Measurements from ENCODE around the gene XCL2. TPM values are rescaled to one million over a fixed set of nuclear protein-coding genes. Genes with fewer than 3 reads are reported as not detected.
A peak's percentile ranks its signal among the peaks of the same experiment; 100 is the strongest.
"Not testable (repeated sequence)": the region's sequence is repeated elsewhere in the genome, so short reads cannot be mapped to it uniquely, and the experiment has no call there.

XCL2 gene
- total RNA-seq, 4 donors from 2014 or later, result 4.6 TPM; not detected in 3

DNA sequence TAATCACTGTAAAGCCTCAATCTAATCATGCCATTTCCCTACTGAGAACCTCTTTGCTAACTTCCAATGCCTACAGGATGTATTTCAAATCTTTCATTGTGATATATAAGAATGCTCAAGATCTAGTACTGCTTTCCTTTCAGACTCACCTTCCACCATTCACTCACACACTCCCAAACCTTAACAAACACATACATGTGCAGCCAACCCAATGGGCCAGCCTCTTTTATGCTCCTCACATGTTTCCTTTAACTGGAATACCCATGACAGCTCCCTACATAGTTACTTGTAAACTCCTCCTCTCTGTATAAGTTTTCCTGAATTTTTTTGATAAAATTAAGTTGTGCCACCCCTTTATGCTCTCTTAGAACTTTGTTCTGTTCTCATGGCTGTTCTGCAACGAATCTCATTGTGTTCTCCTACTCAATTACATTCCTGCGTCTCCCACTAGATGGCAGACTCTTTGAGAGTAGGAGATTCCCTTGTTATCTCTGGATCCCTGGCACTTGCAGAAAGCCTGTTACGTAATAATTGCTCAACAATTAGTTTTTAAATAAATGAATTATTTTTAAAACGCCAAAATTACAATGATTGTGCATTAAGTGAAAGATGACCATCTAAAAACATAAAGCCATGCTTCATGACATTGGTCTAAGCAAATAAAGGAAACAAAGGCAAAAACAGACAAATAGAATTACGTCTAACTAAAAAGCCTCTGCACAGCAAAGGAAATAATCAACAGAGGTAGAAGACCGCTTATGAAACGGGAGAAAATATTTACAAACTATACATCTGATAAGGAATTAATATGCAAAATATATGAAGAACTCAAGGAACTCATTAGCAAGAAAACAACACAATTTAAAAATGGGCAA is 2.1 kb upstream of the XCL2 start:
- DNase-seq, result peak in 1 of 3 donors; percentile 49
- not testable (repeated sequence) for H3K4me1 ChIP-seq, H3K9me3 ChIP-seq, H3K27ac ChIP-seq, H3K4me3 ChIP-seq, H3K27me3 ChIP-seq, H3K36me3 ChIP-seq
- TF ChIP-seq, protein P1, sequence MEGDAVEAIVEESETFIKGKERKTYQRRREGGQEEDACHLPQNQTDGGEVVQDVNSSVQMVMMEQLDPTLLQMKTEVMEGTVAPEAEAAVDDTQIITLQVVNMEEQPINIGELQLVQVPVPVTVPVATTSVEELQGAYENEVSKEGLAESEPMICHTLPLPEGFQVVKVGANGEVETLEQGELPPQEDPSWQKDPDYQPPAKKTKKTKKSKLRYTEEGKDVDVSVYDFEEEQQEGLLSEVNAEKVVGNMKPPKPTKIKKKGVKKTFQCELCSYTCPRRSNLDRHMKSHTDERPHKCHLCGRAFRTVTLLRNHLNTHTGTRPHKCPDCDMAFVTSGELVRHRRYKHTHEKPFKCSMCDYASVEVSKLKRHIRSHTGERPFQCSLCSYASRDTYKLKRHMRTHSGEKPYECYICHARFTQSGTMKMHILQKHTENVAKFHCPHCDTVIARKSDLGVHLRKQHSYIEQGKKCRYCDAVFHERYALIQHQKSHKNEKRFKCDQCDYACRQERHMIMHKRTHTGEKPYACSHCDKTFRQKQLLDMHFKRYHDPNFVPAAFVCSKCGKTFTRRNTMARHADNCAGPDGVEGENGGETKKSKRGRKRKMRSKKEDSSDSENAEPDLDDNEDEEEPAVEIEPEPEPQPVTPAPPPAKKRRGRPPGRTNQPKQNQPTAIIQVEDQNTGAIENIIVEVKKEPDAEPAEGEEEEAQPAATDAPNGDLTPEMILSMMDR (IDR thresholded peaks at IDR 0.05), result peak in 4 of 6 experiments; percentile 24 to 76 (median 42)

DNA sequence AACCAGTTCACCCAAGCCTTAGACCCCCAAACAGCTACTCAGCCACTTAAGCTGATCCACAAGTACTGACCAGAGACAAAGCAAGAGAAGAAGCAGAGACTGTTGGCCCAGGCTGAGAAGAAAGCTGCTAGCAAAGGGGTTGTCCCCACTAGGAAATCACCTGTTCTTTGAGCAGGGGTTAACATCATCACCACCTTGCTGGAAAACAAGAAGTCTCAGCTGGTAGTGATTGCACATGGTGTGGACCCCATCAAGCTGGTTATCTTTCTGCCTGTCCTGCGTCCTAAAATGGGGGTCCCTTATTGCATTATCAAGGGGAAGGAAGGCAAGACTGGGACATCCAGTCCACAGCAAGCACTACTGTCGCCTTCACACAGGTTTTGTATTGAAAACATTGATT is 819 bp downstream of the XCL2 start:
- not testable (repeated sequence) for H3K27ac ChIP-seq, H3K4me1 ChIP-seq, H3K9me3 ChIP-seq, H3K4me3 ChIP-seq, H3K36me3 ChIP-seq, DNase-seq, H3K27me3 ChIP-seq

DNA sequence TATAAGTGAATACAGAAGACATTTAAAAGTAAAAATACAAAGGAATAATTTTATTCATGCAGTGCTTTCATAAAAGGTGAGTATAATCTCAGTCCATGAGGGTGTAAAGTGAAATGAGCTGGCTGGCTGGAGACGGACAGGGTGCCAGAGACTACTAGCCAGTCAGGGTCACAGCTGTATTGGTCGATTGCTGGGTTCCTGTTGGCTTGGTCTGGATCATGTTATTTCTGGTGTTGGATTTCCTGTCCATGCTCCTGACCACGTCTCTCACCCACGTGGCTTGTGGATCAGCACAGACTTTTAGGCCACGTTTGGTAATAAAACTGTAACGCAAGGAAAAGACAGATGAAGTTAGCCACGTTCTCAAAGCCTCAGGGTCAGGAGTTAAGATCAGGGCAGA is 3.0 kb downstream of the XCL2 start:
- H3K9me3 ChIP-seq, H3K4me1 ChIP-seq, DNase-seq, H3K4me3 ChIP-seq, H3K36me3 ChIP-seq, H3K27ac ChIP-seq, H3K27me3 ChIP-seq: not testable (repeated sequence)

DNA sequence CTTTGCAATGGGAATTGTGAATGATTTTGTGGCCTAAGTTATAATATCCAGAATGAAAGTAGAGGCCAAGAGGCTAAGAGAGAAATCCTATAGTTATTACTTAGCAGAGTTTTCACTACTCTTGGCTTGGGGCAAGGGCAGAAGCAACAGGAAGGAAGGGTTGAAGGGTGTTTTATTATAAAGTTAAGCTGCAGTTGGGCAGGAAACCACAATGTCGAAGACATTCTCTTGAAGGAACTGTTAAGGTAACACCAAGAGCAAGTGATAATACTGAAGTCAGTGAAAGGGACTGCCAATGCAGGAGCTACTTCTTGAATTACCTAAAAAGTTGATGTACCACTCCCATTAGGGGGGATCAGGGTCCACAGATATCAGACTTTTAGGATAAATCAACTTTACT is 8.3 kb downstream of the XCL2 start:
- TF ChIP-seq, protein P1 (IDR thresholded peaks at IDR 0.05), result no peak
- TF ChIP-seq POLR2A (IDR thresholded peaks at IDR 0.05), result no peak
- Histone ChIP-seq H3K36me3 (no peaks in the 10 kb centered on the region), H3K27me3 (no peaks in the 10 kb centered on the region), H3K27ac (peak overlapping the region in 3 of 4 donors; percentile 20 to 43 (median 42)), H3K4me3 (no peak overlapping the region), H3K4me1 (peaks cover 0 to 6% (median 0%) of the 10 kb centered on the region in 4 donors), H3K9me3 (no peaks in the 10 kb centered on the region)
- DNase-seq, result no peak

DNA sequence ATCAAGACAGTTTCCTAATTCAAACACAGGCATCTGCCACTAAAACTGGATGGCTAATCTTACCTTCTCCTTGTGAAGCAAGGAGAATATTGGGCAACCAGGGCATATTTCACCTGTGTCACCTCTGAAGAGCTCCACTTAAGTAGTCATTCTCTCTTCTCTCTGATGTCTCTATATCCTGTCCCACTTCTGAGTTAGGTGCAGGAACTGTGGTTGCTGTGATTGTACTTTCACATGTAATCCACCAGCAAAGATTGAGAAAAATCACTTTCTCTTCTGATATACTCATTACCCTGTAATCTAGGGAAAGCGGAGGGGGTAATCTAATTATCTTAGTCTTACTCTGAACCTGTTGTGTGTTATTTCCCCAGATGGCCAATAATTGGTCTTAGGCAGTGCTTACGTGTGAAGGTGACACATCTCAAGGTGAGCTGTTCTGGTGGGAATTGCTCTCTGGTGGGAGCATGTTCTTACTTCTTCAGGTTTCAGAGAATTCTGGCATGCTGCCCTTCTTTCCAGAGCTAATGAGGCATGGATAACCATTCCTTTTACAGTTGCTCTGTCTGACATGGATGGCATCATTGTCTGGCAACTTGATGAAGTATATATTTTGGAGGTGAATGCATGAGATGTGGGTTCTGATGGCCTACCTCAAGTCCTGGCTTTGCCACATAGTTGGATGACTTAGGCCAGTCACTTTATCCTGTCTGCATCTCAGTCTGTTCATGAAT is 12.0 kb downstream of the XCL2 start:
- Histone ChIP-seq H3K27me3 (no peaks in the 10 kb centered on the region), H3K4me3 (no peak overlapping the region), H3K36me3 (no peaks in the 10 kb centered on the region), H3K27ac (no peak overlapping the region), H3K4me1 (peaks cover 0 to 6% (median 0%) of the 10 kb centered on the region in 4 donors), H3K9me3 (no peaks in the 10 kb centered on the region)
- TF ChIP-seq, protein P1 (IDR thresholded peaks at IDR 0.05), result no peak
- no peak for TF ChIP-seq POLR2A (IDR thresholded peaks at IDR 0.05)
- no peak for DNase-seq

DNA sequence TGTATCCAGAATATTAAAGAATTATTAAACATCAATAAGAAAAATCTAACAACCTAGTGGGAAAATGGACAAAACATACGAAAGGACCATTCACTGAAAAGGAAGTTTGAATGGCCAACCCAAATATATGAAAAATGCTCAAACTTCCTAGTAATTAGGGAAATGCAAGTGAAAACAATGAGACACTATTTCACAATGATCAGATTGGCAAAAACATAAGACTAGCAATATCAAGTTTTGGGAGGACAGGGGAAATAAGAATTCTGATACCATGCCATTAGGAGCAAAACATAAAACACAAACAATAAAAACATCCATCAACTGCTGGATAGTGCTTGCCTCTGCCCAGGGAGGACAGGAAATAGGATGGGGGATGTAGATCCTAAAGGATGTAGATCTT is 14.3 kb downstream of the XCL2 start:
- no peak overlapping the region for H3K27ac ChIP-seq
- TF ChIP-seq, protein P1 (IDR thresholded peaks at IDR 0.05), result no peak
- TF ChIP-seq POLR2A (IDR thresholded peaks at IDR 0.05), result no peak
- no peaks in the 10 kb centered on the region for H3K27me3 ChIP-seq
- H3K4me3 ChIP-seq, result no peak overlapping the region
- DNase-seq, result no peak
- H3K36me3 ChIP-seq, result no peaks in the 10 kb centered on the region
- no peaks in the 10 kb centered on the region for H3K4me1 ChIP-seq
- H3K9me3 ChIP-seq, result no peaks in the 10 kb centered on the region
